AG04449 (cell line): Measurements from ENCODE around the gene PAM.
"Not testable (repeated sequence)": the region's sequence is repeated elsewhere in the genome, so short reads cannot be mapped to it uniquely, and the experiment has no call there.

Experiments
- CTCF ChIA-PET: fragments of 350-600 bp; formaldehyde crosslinking; extraction: SDS; loops from one replicate; lab custom pipeline; 2021; ENCODE audit warnings: antibody characterized with exemption; lab: Yijun Ruan, JAX
- POLR2A ChIA-PET: fragments of 400-600, 350-600 bp; formaldehyde crosslinking; extraction: SDS; loops from one replicate; lab custom pipeline; 2020; ENCODE audit warnings: antibody characterized with exemption, inconsistent platforms; lab: Yijun Ruan, JAX
- DNase-seq: peaks from one replicate; pipeline ENCODE4 v3.0.0-alpha.2; 2010; ENCODE audit warnings: low read depth, low spot score
- H3K4me3 ChIP-seq: 2 replicates; pipeline ENCODE4 v1.5.1; 2011; ENCODE audit warnings: low read depth, mild to moderate bottlenecking, control low read depth, low read length
- TF ChIP-seq, protein P1 (sequence below): IDR thresholded peaks from one replicate; pipeline ENCODE4 v1.5.1; 2011; ENCODE audit warnings: mild to moderate bottlenecking, moderate library complexity, low read length, control low read depth, inconsistent platforms; ENCODE audit not compliant: insufficient read depth; ENCODE audit errors: missing control alignments

Gene PAM

GRCh38 chr5:103060424-103060954, 305.4 kb downstream of the PAM start:
- ChIA-PET POLR2A (no interaction called here), CTCF (no interaction called here)
- H3K4me3 ChIP-seq, result no peak overlapping the region
- DNase-seq, result no peak
- TF ChIP-seq, protein P1, sequence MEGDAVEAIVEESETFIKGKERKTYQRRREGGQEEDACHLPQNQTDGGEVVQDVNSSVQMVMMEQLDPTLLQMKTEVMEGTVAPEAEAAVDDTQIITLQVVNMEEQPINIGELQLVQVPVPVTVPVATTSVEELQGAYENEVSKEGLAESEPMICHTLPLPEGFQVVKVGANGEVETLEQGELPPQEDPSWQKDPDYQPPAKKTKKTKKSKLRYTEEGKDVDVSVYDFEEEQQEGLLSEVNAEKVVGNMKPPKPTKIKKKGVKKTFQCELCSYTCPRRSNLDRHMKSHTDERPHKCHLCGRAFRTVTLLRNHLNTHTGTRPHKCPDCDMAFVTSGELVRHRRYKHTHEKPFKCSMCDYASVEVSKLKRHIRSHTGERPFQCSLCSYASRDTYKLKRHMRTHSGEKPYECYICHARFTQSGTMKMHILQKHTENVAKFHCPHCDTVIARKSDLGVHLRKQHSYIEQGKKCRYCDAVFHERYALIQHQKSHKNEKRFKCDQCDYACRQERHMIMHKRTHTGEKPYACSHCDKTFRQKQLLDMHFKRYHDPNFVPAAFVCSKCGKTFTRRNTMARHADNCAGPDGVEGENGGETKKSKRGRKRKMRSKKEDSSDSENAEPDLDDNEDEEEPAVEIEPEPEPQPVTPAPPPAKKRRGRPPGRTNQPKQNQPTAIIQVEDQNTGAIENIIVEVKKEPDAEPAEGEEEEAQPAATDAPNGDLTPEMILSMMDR, result no peak

DNA sequence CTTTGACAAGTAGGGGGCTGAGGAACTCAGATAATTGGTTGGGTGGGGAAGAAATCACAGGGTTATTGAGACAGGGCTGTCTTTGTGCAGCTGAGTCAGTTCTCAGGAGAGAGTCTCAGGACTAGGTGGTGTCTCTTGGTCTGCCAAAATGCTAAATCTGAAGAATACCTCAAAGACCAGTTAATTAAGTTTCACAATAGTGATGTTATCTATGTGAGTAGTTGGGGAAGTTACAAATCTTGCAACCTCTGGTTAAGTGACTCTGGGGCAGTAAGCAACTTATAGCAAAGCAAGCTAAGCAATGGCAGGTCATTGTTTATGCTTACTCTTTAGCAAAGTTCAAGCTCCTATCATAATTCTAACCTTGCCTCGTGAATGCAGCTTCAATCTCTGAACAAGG, 311.2 kb downstream of the PAM start:
- ChIA-PET CTCF (no interaction called here), POLR2A (no interaction called here)
- TF ChIP-seq, protein P1, result no peak
- DNase-seq, result no peak
- no peak overlapping the region for H3K4me3 ChIP-seq

DNA sequence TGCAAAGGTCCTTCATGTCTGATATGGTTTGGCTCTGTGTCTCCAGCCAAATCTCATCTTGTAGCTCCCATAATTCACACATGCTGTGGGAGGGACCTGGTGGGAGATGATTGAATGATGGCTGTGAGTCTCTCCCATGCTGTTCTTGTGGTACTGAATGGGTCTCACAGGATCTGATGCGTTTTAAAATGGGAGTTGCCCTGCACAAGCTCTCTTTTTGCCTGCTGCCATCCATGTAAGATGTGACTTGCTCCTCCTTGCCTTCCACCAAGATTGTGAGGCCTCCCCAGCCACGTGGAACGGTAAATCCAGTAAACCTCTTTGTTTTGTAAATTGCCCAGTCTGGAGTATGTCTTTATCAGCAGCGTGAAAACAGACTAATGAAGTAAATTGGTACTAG, 318.4 kb downstream of the PAM start:
- DNase-seq, H3K4me3 ChIP-seq, POLR2A ChIA-PET, CTCF ChIA-PET: not testable (repeated sequence)

GRCh38 chr5:103075442-103075841, 320.3 kb downstream of the PAM start:
- ChIA-PET CTCF (no interaction called here), POLR2A (no interaction called here)
- DNase-seq, result no peak
- no peak overlapping the region for H3K4me3 ChIP-seq
- TF ChIP-seq, protein P1, result no peak
